Esophagus muscularis mucosa (tissue), 4 donors: ENCODE data around the gene ARL14.

Experiments used
- CTCF ChIP-seq, 3 experiments: fragments of 200-600 bp in 2 of 3; fragments of 450-650 bp in 1 of 3; sonication (generic) in 2 of 3; IDR thresholded peaks; one replicate each; pipeline ENCODE4 v1.5.1; 2017 to 2019; ENCODE audit warnings: antibody characterized with exemption in 3 of 3, mild to moderate bottlenecking in 2 of 3, moderate library complexity in 1 of 3
- EP300 ChIP-seq: sonication (generic); formaldehyde crosslinking; IDR thresholded peaks from one replicate; pipeline ENCODE4 v1.6.1; 2017; ENCODE audit warnings: antibody characterized with exemption
- POLR2A ChIP-seq: fragments of 450-650 bp; IDR thresholded peaks from one replicate; pipeline ENCODE4 v1.6.1; 2017; ENCODE audit warnings: antibody characterized with exemption, moderate library complexity, mild to moderate bottlenecking, low read depth
- POLR2AphosphoS5 ChIP-seq, 2 donors: sonication (generic); formaldehyde crosslinking; IDR thresholded peaks; one replicate each; pipeline ENCODE4 v1.6.1; 2017; ENCODE audit warnings: antibody characterized with exemption in 2 of 2

- TF ChIP-seq CTCF (IDR thresholded peaks at IDR 0.05), result no peak
- no peak for TF ChIP-seq POLR2A
- TF ChIP-seq POLR2AphosphoS5 (IDR thresholded peaks at IDR 0.05), result no peak
- TF ChIP-seq EP300, result no peak
Observed at GRCh38 chr3:160671995-160672394, 5.0 kb upstream of the ARL14 start.
